Cardiac fibroblast (primary cell): ENCODE measurements around the gene SCAP.
A peak's percentile ranks its signal among the peaks of the same experiment; 100 is the strongest.
"Not testable (repeated sequence)": the region's sequence is repeated elsewhere in the genome, so short reads cannot be mapped to it uniquely, and the experiment has no call there.

Source experiments
- DNase-seq, 2 donors: peaks; one replicate each; pipeline versions ENCODE4 v3.0.0 to v3.0.0-alpha.2; 2010; ENCODE audit warnings: low read depth in 2 of 2
- H3K4me3 ChIP-seq, 2 donors: replicated peaks in 1 of 2; 1 replicate in 1 of 2; 2 replicates in 1 of 2; pipeline ENCODE4 v1.5.1; 2011; ENCODE audit warnings: low read depth in 2 of 2, low read length in 2 of 2, mild to moderate bottlenecking in 2 of 2, moderate library complexity in 1 of 2
- CTCF ChIP-seq: IDR thresholded peaks from one replicate; pipeline ENCODE4 v1.5.1; 2011; ENCODE audit warnings: low read depth, mild to moderate bottlenecking, low read length, inconsistent platforms

Gene SCAP

GRCh38 chr3:47515100-47515499 lies 39.4 kb upstream of the SCAP start:
- DNase-seq = no peak
- no peak for TF ChIP-seq CTCF
- H3K4me3 ChIP-seq = no peak overlapping the region

GRCh38 chr3:47513125-47513929 lies 37.6 kb upstream of the SCAP start, which contains the start of gene ELP6:
TSS of gene ELP6 (minus strand) at chr3:47513712. CDS start at chr3:47513590, 122 bp downstream.
- peak within 1 kb of the TSS; percentile 64 to 79 for H3K4me3 ChIP-seq
- peak; percentile 97 to 98 for DNase-seq
- peak; percentile 56 for TF ChIP-seq CTCF

GRCh38 chr3:47512416-47513124 lies 36.8 kb upstream of the SCAP start:
- H3K4me3 ChIP-seq = peak overlapping the region; percentile 64 to 79
- DNase-seq = peak; percentile 24 to 29
- TF ChIP-seq CTCF = no peak

GRCh38 chr3:47505267-47505666 lies 29.5 kb upstream of the SCAP start:
- H3K4me3 ChIP-seq, DNase-seq: not testable (repeated sequence)

GRCh38 chr3:47504113-47504512 lies 28.4 kb upstream of the SCAP start:
- DNase-seq = no peak
- H3K4me3 ChIP-seq = no peak overlapping the region
- TF ChIP-seq CTCF = no peak

- DNase-seq = no peak
- H3K4me3 ChIP-seq = no peak overlapping the region
- TF ChIP-seq CTCF = no peak
Measured at GRCh38 chr3:47503033-47503432, 27.3 kb upstream of the SCAP start.

- no peak for TF ChIP-seq CTCF
- DNase-seq = no peak
- H3K4me3 ChIP-seq = no peak overlapping the region
Measured at GRCh38 chr3:47496892-47497291, 21.2 kb upstream of the SCAP start.
